GM12878 (cell line): ENCODE data around the gene TNFSF8. TPM values are rescaled to one million over a fixed set of nuclear protein-coding genes. Genes with fewer than 3 reads are reported as not detected.

ENCODE experiments used
- ATAC-seq: fragments of 200-7000 bp; cut with Tn5 transposase; 3 replicates; pipeline ENCODE4 v1.9.1; 2020; ENCODE audit warnings: mild to moderate bottlenecking, moderate library complexity
- BruUV-seq: library from RNA; stranded (reverse); fragments of 400-500 nt; replicated peaks from 2 replicates; lab custom pipeline; 2021; lab: Mats Ljungman, UMichigan
- CTCF ChIA-PET: fragments of 300-600 bp; sonication (Branson Sonifier 250); formaldehyde crosslinking; extraction: SDS; loops from one replicate; lab custom pipeline; 2021; ENCODE audit warnings: inconsistent platforms; lab: Yijun Ruan, JAX
- POLR2A ChIA-PET: fragments of 350-600 bp; formaldehyde crosslinking; extraction: SDS; loops from one replicate; lab custom pipeline; 2021; ENCODE audit warnings: inconsistent platforms; lab: Charles Lee
- RAD21 ChIA-PET: fragments of 300-600 bp; sonication (Branson Sonifier 250); formaldehyde crosslinking; loops from one replicate; lab custom pipeline; 2023; ENCODE audit warnings: antibody characterized with exemption; ENCODE audit not compliant: unreplicated experiment; lab: Charles Lee
- SMC1A ChIA-PET: fragments of 300-600 bp; sonication (Branson Sonifier 250); formaldehyde crosslinking; loops from one replicate; lab custom pipeline; 2023; ENCODE audit not compliant: unreplicated experiment, uncharacterized antibody; lab: Charles Lee
- DNase-seq: peaks from one replicate; pipeline ENCODE4 v3.0.0-alpha.2; 2011; ENCODE audit warnings: low read depth, low spot score
- FAIRE-seq: peaks from 3 replicates; lab custom pipeline; 2011; peaks lifted over from hg19 to GRCh38; lab: Jason Lieb, UNC
- H2AFZ ChIP-seq: 2 replicates; pipeline ENCODE4 v1.6.0; 2011; ENCODE audit warnings: low read depth, low read length, control low read depth; ENCODE audit not compliant: control insufficient read depth
- H3K27ac ChIP-seq: 2 replicates; pipeline ENCODE4 v1.5.1; 2011; ENCODE audit warnings: control low read depth; ENCODE audit not compliant: control insufficient read depth, insufficient read depth
- H3K27me3 ChIP-seq, 2 experiments: replicated peaks in 1 of 2; 2 replicates each; pipeline versions ENCODE4 v1.6.0 to v1.6.1; 2011; ENCODE audit warnings: low read length in 1 of 2; ENCODE audit not compliant: control insufficient read depth in 2 of 2, insufficient read depth in 2 of 2
- H3K36me3 ChIP-seq, 2 experiments: 2 replicates each; pipeline ENCODE4 v1.5.1; 2011; ENCODE audit warnings: low read length in 1 of 2; ENCODE audit not compliant: control insufficient read depth in 2 of 2, insufficient read depth in 2 of 2
- H3K4me1 ChIP-seq: 2 replicates; pipeline ENCODE4 v1.6.1; 2011; ENCODE audit warnings: mild to moderate bottlenecking, low read length, moderate library complexity, mixed read lengths; ENCODE audit not compliant: control insufficient read depth, insufficient read depth
- H3K4me2 ChIP-seq: 2 replicates; pipeline ENCODE4 v1.6.0; 2011; ENCODE audit warnings: control low read depth; ENCODE audit not compliant: control insufficient read depth, insufficient read depth
- H3K4me3 ChIP-seq: fragments of 200-600 bp; sonication (generic); 2 replicates; pipeline ENCODE4 v1.5.1; 2016
- H3K79me2 ChIP-seq: 2 replicates; pipeline ENCODE4 v1.6.0; 2011; ENCODE audit warnings: low read length; ENCODE audit not compliant: control insufficient read depth, insufficient read depth
- H3K9ac ChIP-seq: 2 replicates; pipeline ENCODE4 v1.8.0; 2011; ENCODE audit warnings: low read length, control low read depth, mixed read lengths; ENCODE audit not compliant: control insufficient read depth, insufficient read depth
- H3K9me3 ChIP-seq: replicated peaks from 3 replicates; pipeline ENCODE4 v1.5.1; 2011; ENCODE audit warnings: mild to moderate bottlenecking, low read length; ENCODE audit not compliant: control insufficient read depth, insufficient read depth
- H4K20me1 ChIP-seq: 2 replicates; pipeline ENCODE4 v1.6.0; 2011; ENCODE audit not compliant: control insufficient read depth, insufficient read depth
- CHD1 ChIP-seq: IDR thresholded peaks from 2 replicates; pipeline ENCODE4 v1.6.1; 2012; ENCODE audit warnings: low read depth, low read length, improper control_type of control experiment
- GABPA ChIP-seq: IDR thresholded peaks from 2 replicates; pipeline ENCODE4 v1.6.1; 2014; ENCODE audit warnings: antibody characterized with exemption, low read depth, mild to moderate bottlenecking, inconsistent platforms
- HDAC6 ChIP-seq: fragments of 200-600 bp; sonication (generic); IDR thresholded peaks from one replicate; pipeline ENCODE4 v1.8.0; 2017; ENCODE audit warnings: antibody characterized with exemption; ENCODE audit not compliant: unreplicated experiment
- NFXL1 ChIP-seq: fragments of 450-650 bp; IDR thresholded peaks from 2 replicates; pipeline ENCODE4 v1.6.1; 2017; ENCODE audit warnings: antibody characterized with exemption, mild to moderate bottlenecking, borderline replicate concordance
- WGBS: methylation state at CpG from one replicate; pipeline ENCODE4 v1.1.6; 2016; ENCODE audit warnings: low lambda C conversion rate; ENCODE audit not compliant: insufficient replicate concordance, insufficient coverage; ENCODE audit errors: missing lambda C conversion rate; 5-methylcytosine and 5-hydroxymethylcytosine counted together
- in situ Hi-C: fragments of 300-500 bp; cut with MboI; formaldehyde crosslinking; loops from 9 replicates; pipeline ENCODE4 v1.14.3; 2018; ENCODE audit warnings: mixed read lengths
- intact Hi-C: fragments of 100-400 bp; cut with micrococcal nuclease; formaldehyde crosslinking; loops from one replicate; pipeline ENCODE4 v1.14.2; 2022; ENCODE audit not compliant: unreplicated experiment
- polyA plus RNA-seq, 11 experiments: library from polyadenylated mRNA; depleted of rRNA in 4 of 11; unstranded in 6 of 11; stranded (reverse) in 5 of 11; fragments of >200 nt; fragmentation: Nextera tagmentation in 4 of 11; fragmentation: Illumina TruSeq in 1 of 11; extraction: Ambion mirVana in 4 of 11; extraction: Trizol in 1 of 11; gene quantifications; 1 replicate in 1 of 11; 2 replicates in 10 of 11; pipeline versions ENCODE4 v1.2.1 to v1.2.3, GENCODE V29; 2011 to 2016; ENCODE audit warnings: inconsistent platforms in 2 of 11, missing spikeins in 2 of 11, low read depth in 1 of 11
- total RNA-seq, 4 experiments: library from RNA; depleted of rRNA in 3 of 4; stranded (reverse); fragments of >200 nt in 3 of 4; fragmentation: Illumina TruSeq in 1 of 4; extraction: Trizol in 1 of 4; gene quantifications; 2 replicates each; pipeline versions ENCODE4 v1.2.1 to v1.2.3, GENCODE V29; 2013 to 2021
- TF ChIP-seq, protein P1 (sequence below): fragments of 450-650 bp; IDR thresholded peaks from 2 replicates; pipeline ENCODE4 v1.6.1; 2017; ENCODE audit warnings: mild to moderate bottlenecking, low read depth, inconsistent platforms; ENCODE audit not compliant: poor library complexity, severe bottlenecking
- TF ChIP-seq, protein P2 (sequence below): IDR thresholded peaks from 2 replicates; pipeline ENCODE4 v1.6.1; 2012; ENCODE audit warnings: improper control_type of control experiment, low read depth, low read length; ENCODE audit not compliant: insufficient replicate concordance

Gene TNFSF8
- total and polyA plus RNA-seq, 10 of the 15 experiments (the other 5 are each of a cell fraction or from before 2014, with no cell fraction given) = 0.10 to 0.29 (median 0.15) TPM; not detected in 7

DNA sequence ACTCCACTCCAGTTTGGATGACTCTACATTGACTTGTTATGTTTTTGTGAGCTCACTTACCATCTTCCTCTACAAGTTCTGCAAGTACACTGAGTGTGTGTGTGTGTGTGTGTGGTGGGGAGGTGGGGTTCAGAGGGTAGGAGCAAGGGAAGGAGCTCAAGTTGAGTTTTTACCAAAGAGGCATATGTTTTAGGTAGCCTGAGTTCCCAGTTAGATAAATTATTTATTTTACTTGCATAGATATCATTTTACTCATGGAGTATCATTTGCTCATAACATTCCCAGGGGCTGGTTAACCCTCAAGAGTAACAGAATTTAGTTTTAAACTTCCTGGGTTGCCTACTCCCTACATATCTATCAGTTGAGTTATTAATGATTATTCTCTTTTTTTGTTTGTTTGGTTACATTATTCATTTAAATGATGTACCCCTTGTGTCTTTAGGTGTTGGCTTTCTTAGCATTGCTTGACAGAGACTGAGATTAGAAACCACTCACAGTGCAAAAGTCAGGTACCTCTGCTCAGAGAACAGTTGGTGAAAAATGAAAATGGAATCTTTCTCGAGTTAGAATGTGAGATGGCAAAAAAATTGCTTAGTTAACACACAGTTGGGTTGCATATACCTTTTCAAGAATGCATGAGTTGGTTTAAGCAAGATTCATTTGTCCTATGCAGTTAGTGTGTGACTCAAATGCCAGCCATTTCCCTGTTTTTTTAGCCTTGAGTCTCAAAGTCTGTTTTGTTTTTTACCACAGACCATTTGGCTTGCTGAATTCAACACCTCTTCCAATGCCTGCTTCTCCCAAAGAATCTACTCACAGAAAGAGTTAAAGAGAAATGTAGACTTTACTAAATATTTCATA lies 29.2 kb downstream of the TNFSF8 start:
- intact Hi-C loops (no loop called here), in situ Hi-C loops (no loop called here)
- no peak for FAIRE-seq
- H3K9ac ChIP-seq = no peak overlapping the region
- H2AFZ ChIP-seq = no peak overlapping the region
- no peak for ATAC-seq
- no peaks in the 10 kb centered on the region for H3K79me2 ChIP-seq
- TF ChIP-seq, protein P1, sequence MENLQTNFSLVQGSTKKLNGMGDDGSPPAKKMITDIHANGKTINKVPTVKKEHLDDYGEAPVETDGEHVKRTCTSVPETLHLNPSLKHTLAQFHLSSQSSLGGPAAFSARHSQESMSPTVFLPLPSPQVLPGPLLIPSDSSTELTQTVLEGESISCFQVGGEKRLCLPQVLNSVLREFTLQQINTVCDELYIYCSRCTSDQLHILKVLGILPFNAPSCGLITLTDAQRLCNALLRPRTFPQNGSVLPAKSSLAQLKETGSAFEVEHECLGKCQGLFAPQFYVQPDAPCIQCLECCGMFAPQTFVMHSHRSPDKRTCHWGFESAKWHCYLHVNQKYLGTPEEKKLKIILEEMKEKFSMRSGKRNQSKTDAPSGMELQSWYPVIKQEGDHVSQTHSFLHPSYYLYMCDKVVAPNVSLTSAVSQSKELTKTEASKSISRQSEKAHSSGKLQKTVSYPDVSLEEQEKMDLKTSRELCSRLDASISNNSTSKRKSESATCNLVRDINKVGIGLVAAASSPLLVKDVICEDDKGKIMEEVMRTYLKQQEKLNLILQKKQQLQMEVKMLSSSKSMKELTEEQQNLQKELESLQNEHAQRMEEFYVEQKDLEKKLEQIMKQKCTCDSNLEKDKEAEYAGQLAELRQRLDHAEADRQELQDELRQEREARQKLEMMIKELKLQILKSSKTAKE = no peak
- TF ChIP-seq, protein P2, sequence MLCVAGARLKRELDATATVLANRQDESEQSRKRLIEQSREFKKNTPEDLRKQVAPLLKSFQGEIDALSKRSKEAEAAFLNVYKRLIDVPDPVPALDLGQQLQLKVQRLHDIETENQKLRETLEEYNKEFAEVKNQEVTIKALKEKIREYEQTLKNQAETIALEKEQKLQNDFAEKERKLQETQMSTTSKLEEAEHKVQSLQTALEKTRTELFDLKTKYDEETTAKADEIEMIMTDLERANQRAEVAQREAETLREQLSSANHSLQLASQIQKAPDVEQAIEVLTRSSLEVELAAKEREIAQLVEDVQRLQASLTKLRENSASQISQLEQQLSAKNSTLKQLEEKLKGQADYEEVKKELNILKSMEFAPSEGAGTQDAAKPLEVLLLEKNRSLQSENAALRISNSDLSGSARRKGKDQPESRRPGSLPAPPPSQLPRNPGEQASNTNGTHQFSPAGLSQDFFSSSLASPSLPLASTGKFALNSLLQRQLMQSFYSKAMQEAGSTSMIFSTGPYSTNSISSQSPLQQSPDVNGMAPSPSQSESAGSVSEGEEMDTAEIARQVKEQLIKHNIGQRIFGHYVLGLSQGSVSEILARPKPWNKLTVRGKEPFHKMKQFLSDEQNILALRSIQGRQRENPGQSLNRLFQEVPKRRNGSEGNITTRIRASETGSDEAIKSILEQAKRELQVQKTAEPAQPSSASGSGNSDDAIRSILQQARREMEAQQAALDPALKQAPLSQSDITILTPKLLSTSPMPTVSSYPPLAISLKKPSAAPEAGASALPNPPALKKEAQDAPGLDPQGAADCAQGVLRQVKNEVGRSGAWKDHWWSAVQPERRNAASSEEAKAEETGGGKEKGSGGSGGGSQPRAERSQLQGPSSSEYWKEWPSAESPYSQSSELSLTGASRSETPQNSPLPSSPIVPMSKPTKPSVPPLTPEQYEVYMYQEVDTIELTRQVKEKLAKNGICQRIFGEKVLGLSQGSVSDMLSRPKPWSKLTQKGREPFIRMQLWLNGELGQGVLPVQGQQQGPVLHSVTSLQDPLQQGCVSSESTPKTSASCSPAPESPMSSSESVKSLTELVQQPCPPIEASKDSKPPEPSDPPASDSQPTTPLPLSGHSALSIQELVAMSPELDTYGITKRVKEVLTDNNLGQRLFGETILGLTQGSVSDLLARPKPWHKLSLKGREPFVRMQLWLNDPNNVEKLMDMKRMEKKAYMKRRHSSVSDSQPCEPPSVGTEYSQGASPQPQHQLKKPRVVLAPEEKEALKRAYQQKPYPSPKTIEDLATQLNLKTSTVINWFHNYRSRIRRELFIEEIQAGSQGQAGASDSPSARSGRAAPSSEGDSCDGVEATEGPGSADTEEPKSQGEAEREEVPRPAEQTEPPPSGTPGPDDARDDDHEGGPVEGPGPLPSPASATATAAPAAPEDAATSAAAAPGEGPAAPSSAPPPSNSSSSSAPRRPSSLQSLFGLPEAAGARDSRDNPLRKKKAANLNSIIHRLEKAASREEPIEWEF = no peak
- TF ChIP-seq NFXL1 (no peak), HDAC6 (no peak), GABPA (no peak), CHD1 (no peak)
- no peaks in the 10 kb centered on the region for H3K36me3 ChIP-seq
- RAD21 ChIA-PET = no interaction called here
- H3K27me3 ChIP-seq = no peaks in the 10 kb centered on the region
- H3K4me3 ChIP-seq = no peak overlapping the region
- POLR2A ChIA-PET = no interaction called here
- H3K9me3 ChIP-seq = no peaks in the 10 kb centered on the region
- CTCF ChIA-PET = interaction anchor here (0.7 to 1.3 kb wide), 2 partner anchors 163 to 220 kb away, joined by 3 read pairs; no protein-coding TSS in a partner anchor
- SMC1A ChIA-PET = interaction anchor here (1.4 kb wide), 1 partner anchor 17 kb away, joined by 5 read pairs; no protein-coding TSS in a partner anchor
- no peaks in the 10 kb centered on the region for H3K4me1 ChIP-seq
- no peak overlapping the region for H3K4me2 ChIP-seq
- no peak for DNase-seq
- no TSS peak for BruUV-seq
- H4K20me1 ChIP-seq = no peaks in the 10 kb centered on the region
- H3K27ac ChIP-seq = no peak overlapping the region
- WGBS = 0% methylated on average over 1 of the region's 1 CpG
